GM23338 (cell line): ENCODE measurements around the gene ZNF644.

Experiments
- CREB1 ChIP-seq: fragments of 250-450 bp; sonication (Bioruptor Pico); IDR thresholded peaks from 2 replicates; pipeline ENCODE4 v1.5.0; 2020; ENCODE audit warnings: low read depth, mild to moderate bottlenecking, moderate library complexity
- CTCF ChIP-seq, 2 experiments: fragments of 200-600 bp in 1 of 2; sonication (generic) in 1 of 2; conservative IDR thresholded peaks; 2 replicates each; pipeline versions ENCODE4 v1.5.1 to v1.6.1; 2016 to 2017; ENCODE audit warnings: antibody characterized with exemption in 2 of 2, low read depth in 2 of 2, mild to moderate bottlenecking in 2 of 2, moderate library complexity in 1 of 2
- EZH2 ChIP-seq: fragments of 200-600 bp; sonication (generic); IDR thresholded peaks from one replicate; pipeline ENCODE4 v1.8.0; 2017; ENCODE audit warnings: antibody characterized with exemption, mild to moderate bottlenecking, low read depth; ENCODE audit not compliant: unreplicated experiment
- EZH2phosphoT487 ChIP-seq: fragments of 200-600 bp; sonication (generic); IDR thresholded peaks from one replicate; pipeline ENCODE4 v1.8.1; 2018; ENCODE audit warnings: antibody characterized with exemption; ENCODE audit not compliant: unreplicated experiment
- JUNB ChIP-seq: IDR thresholded peaks from one replicate; pipeline ENCODE4 v1.6.1; 2016; ENCODE audit warnings: antibody characterized with exemption; ENCODE audit not compliant: unreplicated experiment
- POLR2AphosphoS5 ChIP-seq: IDR thresholded peaks from 2 replicates; pipeline ENCODE4 v1.6.1; 2016; ENCODE audit warnings: antibody characterized with exemption, low read depth
- REST ChIP-seq: IDR thresholded peaks from one replicate; pipeline ENCODE4 v1.6.1; 2018; ENCODE audit warnings: antibody characterized with exemption; ENCODE audit not compliant: unreplicated experiment
- ZNF331 ChIP-seq: fragments of 250-450 bp; sonication (Bioruptor Pico); IDR thresholded peaks from 2 replicates; pipeline ENCODE4 v1.5.0; 2020; ENCODE audit warnings: low read depth, mild to moderate bottlenecking, moderate library complexity
- TF ChIP-seq, protein P1 (sequence below): IDR thresholded peaks from 2 replicates; pipeline ENCODE4 v1.6.1; 2016; ENCODE audit warnings: antibody characterized with exemption

GRCh38 chr1:90977522-90977921 is 44.3 kb downstream of the ZNF644 start:
- TF ChIP-seq CTCF (conservative IDR thresholded peaks at IDR 0.05; ENCODE audit: low read depth in 2 of 2), result no peak
- no peak for TF ChIP-seq ZNF331 (CRISPR knock-in tag)
- no peak for TF ChIP-seq POLR2AphosphoS5
- no peak for TF ChIP-seq EZH2phosphoT487
- TF ChIP-seq EZH2, result no peak
- no peak for TF ChIP-seq REST
- no peak for TF ChIP-seq JUNB
- no peak for TF ChIP-seq CREB1
- TF ChIP-seq, protein P1, sequence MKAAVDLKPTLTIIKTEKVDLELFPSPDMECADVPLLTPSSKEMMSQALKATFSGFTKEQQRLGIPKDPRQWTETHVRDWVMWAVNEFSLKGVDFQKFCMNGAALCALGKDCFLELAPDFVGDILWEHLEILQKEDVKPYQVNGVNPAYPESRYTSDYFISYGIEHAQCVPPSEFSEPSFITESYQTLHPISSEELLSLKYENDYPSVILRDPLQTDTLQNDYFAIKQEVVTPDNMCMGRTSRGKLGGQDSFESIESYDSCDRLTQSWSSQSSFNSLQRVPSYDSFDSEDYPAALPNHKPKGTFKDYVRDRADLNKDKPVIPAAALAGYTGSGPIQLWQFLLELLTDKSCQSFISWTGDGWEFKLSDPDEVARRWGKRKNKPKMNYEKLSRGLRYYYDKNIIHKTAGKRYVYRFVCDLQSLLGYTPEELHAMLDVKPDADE, result no peak
